ENCODE data around the gene CASZ1.

DNA sequence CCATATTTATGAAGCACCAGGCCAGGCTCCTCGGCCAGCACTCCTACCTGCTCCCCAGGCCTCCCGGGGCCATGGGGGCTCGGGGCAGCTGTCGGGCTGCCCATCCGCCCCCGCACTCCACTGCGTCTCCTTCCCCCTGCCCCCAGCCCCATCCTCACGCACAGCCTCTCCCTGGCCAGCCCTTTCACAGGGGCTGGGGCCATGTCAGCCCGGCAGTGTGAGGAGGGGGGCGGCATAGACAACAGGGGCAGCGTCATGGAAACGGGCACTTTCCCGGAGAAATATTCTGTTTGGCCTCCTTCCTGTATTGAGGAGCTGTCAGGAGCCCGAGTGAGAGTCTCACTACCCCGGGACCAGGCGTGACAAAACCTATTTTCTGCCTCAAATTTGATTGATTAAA lies 87.3 kb downstream of the CASZ1 start:
- TF ChIP-seq, protein P1, sequence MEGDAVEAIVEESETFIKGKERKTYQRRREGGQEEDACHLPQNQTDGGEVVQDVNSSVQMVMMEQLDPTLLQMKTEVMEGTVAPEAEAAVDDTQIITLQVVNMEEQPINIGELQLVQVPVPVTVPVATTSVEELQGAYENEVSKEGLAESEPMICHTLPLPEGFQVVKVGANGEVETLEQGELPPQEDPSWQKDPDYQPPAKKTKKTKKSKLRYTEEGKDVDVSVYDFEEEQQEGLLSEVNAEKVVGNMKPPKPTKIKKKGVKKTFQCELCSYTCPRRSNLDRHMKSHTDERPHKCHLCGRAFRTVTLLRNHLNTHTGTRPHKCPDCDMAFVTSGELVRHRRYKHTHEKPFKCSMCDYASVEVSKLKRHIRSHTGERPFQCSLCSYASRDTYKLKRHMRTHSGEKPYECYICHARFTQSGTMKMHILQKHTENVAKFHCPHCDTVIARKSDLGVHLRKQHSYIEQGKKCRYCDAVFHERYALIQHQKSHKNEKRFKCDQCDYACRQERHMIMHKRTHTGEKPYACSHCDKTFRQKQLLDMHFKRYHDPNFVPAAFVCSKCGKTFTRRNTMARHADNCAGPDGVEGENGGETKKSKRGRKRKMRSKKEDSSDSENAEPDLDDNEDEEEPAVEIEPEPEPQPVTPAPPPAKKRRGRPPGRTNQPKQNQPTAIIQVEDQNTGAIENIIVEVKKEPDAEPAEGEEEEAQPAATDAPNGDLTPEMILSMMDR (IDR thresholded peaks at IDR 0.05; ENCODE audit: borderline replicate concordance, extremely low read depth, low read length, poor library complexity, severe bottlenecking): no peak
- no peak for TF ChIP-seq EZH2 (IDR thresholded peaks at IDR 0.05; ENCODE audit: borderline replicate concordance, low read depth, low read length, severe bottlenecking)

Measured in DND-41 (cell line).